Testis (tissue), 3 donors: ENCODE results near the gene GREB1. TPM values are rescaled to one million over a fixed set of nuclear protein-coding genes. Genes with fewer than 3 reads are reported as not detected.

ENCODE experiments used
- DNase-seq: peaks from one replicate; pipeline ENCODE4 v3.0.0-alpha.2; 2019
- H3K27ac ChIP-seq, 2 donors: fragments of 200-600 bp; sonication (generic); one replicate each; pipeline ENCODE4 v1.5.1; 2019
- H3K27me3 ChIP-seq: fragments of 200-600 bp; sonication (generic); one replicate; pipeline ENCODE4 v1.5.1; 2019
- H3K36me3 ChIP-seq: fragments of 200-600 bp; sonication (generic); one replicate; pipeline ENCODE4 v1.5.1; 2017; ENCODE audit warnings: low read depth; ENCODE audit errors: missing control alignments
- H3K4me1 ChIP-seq: fragments of 200-600 bp; sonication (generic); one replicate; pipeline ENCODE4 v1.5.1; 2019
- H3K4me3 ChIP-seq, 2 donors: fragments of 200-600 bp; sonication (generic); one replicate each; pipeline ENCODE4 v1.5.1; 2017 to 2019
- H3K9me3 ChIP-seq: fragments of 200-600 bp; sonication (generic); one replicate; pipeline ENCODE4 v1.5.1; 2017
- CTCF ChIP-seq, 3 experiments: fragments of 450-650 bp in 2 of 3; fragments of 200-600 bp in 1 of 3; sonication (generic) in 1 of 3; IDR thresholded peaks; one replicate each; pipeline ENCODE4 v1.5.1; 2016 to 2019; ENCODE audit warnings: antibody characterized with exemption in 3 of 3, mild to moderate bottlenecking in 2 of 3, moderate library complexity in 1 of 3
- POLR2A ChIP-seq: fragments of 450-650 bp; IDR thresholded peaks from one replicate; pipeline ENCODE4 v1.6.1; 2017; ENCODE audit warnings: antibody characterized with exemption, mild to moderate bottlenecking, moderate library complexity
- WGBS, 2 donors: methylation state at CpG; one replicate each; pipeline ENCODE4 v1.1.5; 2018; 5-methylcytosine and 5-hydroxymethylcytosine counted together
- intact Hi-C: fragments of 100-400 bp; cut with DNase I; formaldehyde crosslinking; loops from one replicate; pipeline ENCODE4 v1.15.1; 2023; ENCODE audit warnings: low total_unique reads
- polyA plus RNA-seq: library from polyadenylated mRNA; stranded (reverse); fragments of 350-450 nt; fragmentation: Illumina TruSeq; extraction: RNeasy Lipid Tissue Mini Kit (QIAGEN cat#74804); gene quantifications from one replicate; pipeline ENCODE4 v1.2.3, GENCODE V29; 2014; ENCODE audit warnings: low read depth, low replicate concordance; ENCODE audit not compliant: insufficient read depth
- total RNA-seq, 2 donors: library from RNA; depleted of rRNA; stranded (reverse); fragments of >200 nt; gene quantifications; one replicate each; pipeline ENCODE4 v1.2.3, GENCODE V29; 2016

GREB1 gene
- total and polyA plus RNA-seq, 3 donors from 2014 or later = 29.8 to 136 (median 91.0) TPM

GRCh38 chr2:11508279-11508678 is 25.6 kb upstream of the GREB1 start:
- no peak overlapping the region for H3K4me3 ChIP-seq

GRCh38 chr2:11509657-11510360 is 24.0 kb upstream of the GREB1 start:
- Histone ChIP-seq H3K36me3 (no peaks in the 10 kb centered on the region), H3K9me3 (no peaks in the 10 kb centered on the region), H3K27me3 (no peaks in the 10 kb centered on the region), H3K27ac (no peak overlapping the region), H3K4me3 (no peak overlapping the region), H3K4me1 (peaks cover 4% of the 10 kb centered on the region)
- intact Hi-C loops = no loop called here
- 76 to 80% methylated on average over 3 of the region's 3 CpGs for WGBS, 2 donors
- TF ChIP-seq POLR2A (no peak), CTCF (IDR thresholded peaks at IDR 0.05) (no peak)
- no peak for DNase-seq

More at GRCh38 chr2:11508279-11508678, 25.6 kb upstream of the GREB1 start:
- peak overlapping the region; percentile 42 to 86 for H3K27ac ChIP-seq
- no peak for TF ChIP-seq CTCF (IDR thresholded peaks at IDR 0.05)
- no peak for TF ChIP-seq POLR2A
- intact Hi-C loops = no loop called here
- peaks cover 4% of the 10 kb centered on the region for H3K4me1 ChIP-seq
- no peaks in the 10 kb centered on the region for H3K9me3 ChIP-seq
- H3K27me3 ChIP-seq = no peaks in the 10 kb centered on the region
- no peaks in the 10 kb centered on the region for H3K36me3 ChIP-seq
- peak; percentile 50 for DNase-seq
- WGBS, 2 donors = 31 to 38% methylated on average over 8 of the region's 8 CpGs

GRCh38 chr2:11512431-11512830 is 21.4 kb upstream of the GREB1 start:
- intact Hi-C loops = no loop called here
- no peak for DNase-seq
- Histone ChIP-seq H3K36me3 (no peaks in the 10 kb centered on the region), H3K27me3 (no peaks in the 10 kb centered on the region), H3K9me3 (no peaks in the 10 kb centered on the region), H3K27ac (no peak overlapping the region), H3K4me1 (peaks cover 10% of the 10 kb centered on the region), H3K4me3 (no peak overlapping the region)
- TF ChIP-seq CTCF (IDR thresholded peaks at IDR 0.05) (no peak), POLR2A (no peak)
- 57 to 59% methylated on average over 5 of the region's 5 CpGs for WGBS, 2 donors

- no peak for DNase-seq
- TF ChIP-seq CTCF (IDR thresholded peaks at IDR 0.05) = no peak
- Histone ChIP-seq H3K9me3 (no peaks in the 10 kb centered on the region), H3K36me3 (no peaks in the 10 kb centered on the region), H3K4me1 (peaks cover 7% of the 10 kb centered on the region), H3K27me3 (no peaks in the 10 kb centered on the region), H3K27ac (no peak overlapping the region), H3K4me3 (no peak overlapping the region)
- WGBS, 2 donors = 82 to 92% methylated on average over 5 of the region's 5 CpGs
- intact Hi-C loops = no loop called here
Observed at GRCh38 chr2:11513319-11513718, 20.5 kb upstream of the GREB1 start.
